Renal cortical epithelial cell (primary cell): ENCODE measurements around the gene HSPA1A. TPM values are rescaled to one million over a fixed set of nuclear protein-coding genes. Genes with fewer than 3 reads are reported as not detected.

ENCODE experiments used
- DNase-seq: peaks from one replicate; pipeline ENCODE4 v3.0.0-alpha.2; 2011; ENCODE audit warnings: low read depth
- total RNA-seq: library from RNA; depleted of rRNA; stranded (reverse); fragments of >200 nt; gene quantifications from 2 replicates; pipeline ENCODE4 v1.2.3, GENCODE V29; 2014

HSPA1A gene
- total RNA-seq, result 178 and 296 TPM in 2 replicates

GRCh38 chr6:31815025-31815838 is at the start of gene HSPA1A, which contains the start of gene HSPA1L:
TSS of gene HSPA1A (plus strand) at chr6:31815543. CDS start at chr6:31815757, 214 bp downstream.
TSS of gene HSPA1L (minus strand) at chr6:31815283. CDS start at chr6:31811972, 3,311 bp downstream.
- DNase-seq, result peak; percentile 88

- DNase-seq, result no peak
These were observed 49.8 kb upstream of the HSPA1A start for GRCh38 chr6:31765559-31765909.

- DNase-seq, result no peak
These were observed 49.2 kb upstream of the HSPA1A start for GRCh38 chr6:31765910-31766794.

GRCh38 chr6:31767096-31767645 is 48.2 kb upstream of the HSPA1A start:
- DNase-seq, result no peak

GRCh38 chr6:31768363-31769257 is 46.7 kb upstream of the HSPA1A start:
- DNase-seq, result no peak

GRCh38 chr6:31769684-31770371 is 45.5 kb upstream of the HSPA1A start:
- DNase-seq, result peak; percentile 44

- DNase-seq, result no peak
These were observed 44.5 kb upstream of the HSPA1A start for GRCh38 chr6:31770860-31771259.

- no peak for DNase-seq
These were observed 43.4 kb upstream of the HSPA1A start for GRCh38 chr6:31771992-31772358.

GRCh38 chr6:31775184-31775583 is 40.2 kb upstream of the HSPA1A start:
- no peak for DNase-seq

- no peak for DNase-seq
These were observed 39.5 kb upstream of the HSPA1A start for GRCh38 chr6:31775633-31776484.

- no peak for DNase-seq
These were observed 38.8 kb upstream of the HSPA1A start for GRCh38 chr6:31776485-31776988.

GRCh38 chr6:31776989-31777666 is 38.2 kb upstream of the HSPA1A start, which contains the start of gene VWA7:
TSS of gene VWA7 (minus strand) at chr6:31777328. CDS start at chr6:31776779, 549 bp downstream.
- DNase-seq, result peak; percentile 95

- DNase-seq, result no peak
These were observed 37.7 kb upstream of the HSPA1A start for GRCh38 chr6:31777667-31778050.

- DNase-seq, result no peak
These were observed 37.1 kb upstream of the HSPA1A start for GRCh38 chr6:31778193-31778592.

- no peak for DNase-seq
These were observed 36.1 kb upstream of the HSPA1A start for GRCh38 chr6:31778999-31779885.

GRCh38 chr6:31779908-31780307 is 35.4 kb upstream of the HSPA1A start:
- no peak for DNase-seq

GRCh38 chr6:31780507-31781243 is 34.7 kb upstream of the HSPA1A start:
- no peak for DNase-seq
